Karpas-422 (cell line): ENCODE measurements around the gene SPOCK1. TPM values are rescaled to one million over a fixed set of nuclear protein-coding genes. Genes with fewer than 3 reads are reported as not detected.

Source experiments
- DNase-seq: peaks from one replicate; pipeline ENCODE4 v3.0.0-alpha.2; 2015
- H2AFZ ChIP-seq: fragments of 200-600 bp; sonication (generic); 2 replicates; pipeline ENCODE4 v1.6.1; 2014; ENCODE audit warnings: antibody characterized with exemption, low read length, mixed read lengths
- H3K27ac ChIP-seq: fragments of 200-600 bp; sonication (generic); 2 replicates; pipeline ENCODE4 v1.5.1; 2014; ENCODE audit warnings: mild to moderate bottlenecking, low read length, moderate library complexity
- H3K27me3 ChIP-seq: fragments of 200-600 bp; sonication (generic); 2 replicates; pipeline ENCODE4 v1.6.1; 2014; ENCODE audit warnings: low read length, mixed read lengths
- H3K36me3 ChIP-seq: fragments of 200-600 bp; sonication (generic); 2 replicates; pipeline ENCODE4 v1.6.1; 2014; ENCODE audit warnings: low read length, mixed read lengths; ENCODE audit not compliant: insufficient read depth
- H3K4me1 ChIP-seq: fragments of 200-600 bp; sonication (generic); 2 replicates; pipeline ENCODE4 v1.6.1; 2014; ENCODE audit warnings: mild to moderate bottlenecking, low read length, mixed read lengths
- H3K4me2 ChIP-seq: fragments of 200-600 bp; sonication (generic); 2 replicates; pipeline ENCODE4 v1.6.1; 2014; ENCODE audit warnings: low read length, low read depth, mild to moderate bottlenecking; ENCODE audit not compliant: poor library complexity, severe bottlenecking
- H3K4me3 ChIP-seq: fragments of 200-600 bp; sonication (generic); 2 replicates; pipeline ENCODE4 v1.5.1; 2014; ENCODE audit warnings: mild to moderate bottlenecking, antibody characterized with exemption, low read length, mixed read lengths
- H3K79me2 ChIP-seq: fragments of 200-600 bp; sonication (generic); 2 replicates; pipeline ENCODE4 v1.6.1; 2014; ENCODE audit warnings: mild to moderate bottlenecking, low read length, mixed read lengths
- H3K9ac ChIP-seq: fragments of 200-600 bp; sonication (generic); 2 replicates; pipeline ENCODE4 v1.6.0; 2014; ENCODE audit warnings: low read length
- H3K9me2 ChIP-seq: fragments of 200-600 bp; sonication (generic), shearing (Covaris generic); replicated peaks from 2 replicates; pipeline ENCODE4 v1.6.0; 2014; ENCODE audit warnings: mild to moderate bottlenecking, low read length, moderate library complexity; ENCODE audit not compliant: insufficient read depth
- H3K9me3 ChIP-seq: fragments of 300-700, 200-600 bp; sonication (generic); 2 replicates; pipeline ENCODE4 v1.6.1; 2014; ENCODE audit warnings: low read length, mixed read lengths
- H4K20me1 ChIP-seq: fragments of 200-600 bp; sonication (generic); 2 replicates; pipeline ENCODE4 v1.6.1; 2014; ENCODE audit warnings: mild to moderate bottlenecking, antibody characterized with exemption, low read length, low read depth; ENCODE audit not compliant: insufficient read depth
- total RNA-seq: library from RNA; depleted of rRNA; stranded (reverse); fragments of >200 nt; shearing (Covaris generic); gene quantifications from 2 replicates; pipeline ENCODE4 v1.2.3, GENCODE V29; 2014; ENCODE audit warnings: low replicate concordance

Gene SPOCK1
- total RNA-seq, 1 experiment from 2014 or later: 1.0 TPM

DNA sequence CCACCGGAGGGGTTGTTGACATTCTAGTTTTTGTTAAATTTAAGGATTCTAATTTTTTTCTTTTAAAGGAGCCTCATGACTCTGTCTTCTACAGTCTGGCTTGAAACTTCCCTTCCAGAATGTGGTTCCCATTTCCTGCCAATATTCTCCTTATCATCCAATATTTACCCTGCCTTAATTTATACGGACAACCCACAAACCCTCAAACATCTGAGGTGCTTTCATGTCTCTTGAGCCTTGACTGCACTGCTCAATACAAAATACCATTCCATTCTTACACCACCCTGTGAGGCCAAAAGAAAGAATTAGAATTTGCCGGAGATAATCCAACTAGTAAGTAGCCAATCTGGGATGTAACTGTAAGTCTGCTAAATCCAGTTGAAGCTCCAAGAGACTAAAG lies 346.5 kb downstream of the SPOCK1 start:
- no peak for DNase-seq
- Histone ChIP-seq H3K79me2 (no peaks in the 10 kb centered on the region), H3K9me3 (no peaks in the 10 kb centered on the region), H3K27ac (no peak overlapping the region), H4K20me1 (no peaks in the 10 kb centered on the region), H3K9me2 (0 out of 2 replicates have a peak, but pooled peaks cover 2% of the 10 kb centered on the region), H3K4me3 (no peak overlapping the region), H3K27me3 (no peaks in the 10 kb centered on the region), H2AFZ (no peak overlapping the region), H3K4me1 (peaks cover 45% of the 10 kb centered on the region), H3K36me3 (no peaks in the 10 kb centered on the region), H3K9ac (no peak overlapping the region), H3K4me2 (no peak overlapping the region)

DNA sequence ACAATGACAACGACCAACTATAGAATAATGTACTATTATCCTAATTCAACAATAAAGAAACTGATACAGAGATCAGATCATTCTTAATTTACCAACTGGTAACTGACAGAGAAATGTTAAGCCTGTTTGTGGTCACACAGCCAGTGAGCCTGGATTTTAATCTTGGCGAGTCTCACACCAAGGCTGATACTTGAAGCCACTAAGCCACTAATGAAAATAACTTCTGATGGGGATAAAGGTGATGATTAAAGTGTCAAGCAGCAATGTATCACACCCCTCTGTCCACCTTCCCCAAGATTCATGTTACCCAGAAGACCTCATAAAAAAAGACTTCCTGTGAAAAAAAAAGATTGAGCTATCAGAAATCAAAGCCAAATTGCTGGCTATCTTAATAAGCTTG lies 350.5 kb downstream of the SPOCK1 start:
- peak overlapping the region; percentile 77 for H3K4me2 ChIP-seq
- no peaks in the 10 kb centered on the region for H3K79me2 ChIP-seq
- H3K9me3 ChIP-seq: no peaks in the 10 kb centered on the region
- no peaks in the 10 kb centered on the region for H4K20me1 ChIP-seq
- H3K4me3 ChIP-seq: peak overlapping the region; percentile 50
- peak overlapping the region; percentile 47 for H3K9ac ChIP-seq
- DNase-seq: no peak
- no peaks in the 10 kb centered on the region for H3K9me2 ChIP-seq
- H3K4me1 ChIP-seq: peaks cover 69% of the 10 kb centered on the region
- H3K27me3 ChIP-seq: no peaks in the 10 kb centered on the region
- peak overlapping the region; percentile 76 for H3K27ac ChIP-seq
- H3K36me3 ChIP-seq: no peaks in the 10 kb centered on the region
- H2AFZ ChIP-seq: no peak overlapping the region

DNA sequence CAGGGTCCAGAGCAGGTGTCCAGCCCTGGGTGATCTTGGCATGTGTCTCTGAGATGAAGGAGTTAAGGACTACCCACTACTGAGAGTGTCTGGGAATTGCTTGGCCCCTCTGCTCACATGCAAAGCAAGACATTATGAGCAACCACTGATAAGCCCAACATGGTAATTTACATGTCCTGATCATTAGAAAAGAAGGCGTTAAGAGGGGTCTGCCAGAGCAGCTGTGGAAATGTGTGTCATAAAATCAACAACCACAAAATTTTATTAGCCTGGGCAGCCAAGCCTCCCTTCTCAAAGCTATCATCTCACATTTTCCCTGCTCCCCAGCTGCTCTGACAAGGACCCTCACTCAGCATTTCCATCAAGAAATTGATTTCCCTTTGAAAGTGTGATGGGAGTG lies 351.0 kb downstream of the SPOCK1 start:
- Histone ChIP-seq H3K9ac (peak overlapping the region; percentile 47), H3K79me2 (no peaks in the 10 kb centered on the region), H3K9me3 (no peaks in the 10 kb centered on the region), H4K20me1 (no peaks in the 10 kb centered on the region), H3K27me3 (no peaks in the 10 kb centered on the region), H3K36me3 (no peaks in the 10 kb centered on the region), H3K4me1 (peaks cover 74% of the 10 kb centered on the region), H2AFZ (no peak overlapping the region), H3K27ac (peak overlapping the region; percentile 76), H3K4me3 (peak overlapping the region; percentile 50), H3K4me2 (peak overlapping the region; percentile 77), H3K9me2 (no peaks in the 10 kb centered on the region)
- peak; percentile 69 for DNase-seq

DNA sequence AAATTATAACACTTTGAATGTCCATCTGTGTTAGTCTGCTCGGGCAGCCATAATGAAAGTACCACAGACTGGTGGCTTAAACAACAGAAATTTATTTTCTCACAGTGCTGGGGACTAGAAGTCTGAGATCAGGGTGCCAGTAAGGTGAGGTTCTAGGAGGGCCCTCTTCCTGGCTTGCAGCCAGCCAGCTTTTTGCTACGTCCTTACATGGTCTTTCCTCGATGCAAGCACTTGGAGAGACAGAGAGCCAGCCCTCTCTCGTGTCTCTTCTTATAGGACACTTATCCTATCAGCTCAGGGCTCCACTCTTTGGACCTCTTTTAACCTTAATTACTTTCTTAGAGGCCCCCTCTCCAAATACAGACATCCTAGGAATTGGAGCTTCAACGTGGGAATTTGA lies 351.8 kb downstream of the SPOCK1 start:
- H3K4me1 ChIP-seq: peaks cover 82% of the 10 kb centered on the region
- H3K9me2 ChIP-seq: no peaks in the 10 kb centered on the region
- H3K27me3 ChIP-seq: no peaks in the 10 kb centered on the region
- peak overlapping the region; percentile 77 for H3K4me2 ChIP-seq
- no peaks in the 10 kb centered on the region for H3K36me3 ChIP-seq
- H3K4me3 ChIP-seq: peak overlapping the region; percentile 50
- peak; percentile 68 for DNase-seq
- no peaks in the 10 kb centered on the region for H3K9me3 ChIP-seq
- peak overlapping the region; percentile 47 for H3K9ac ChIP-seq
- H4K20me1 ChIP-seq: no peaks in the 10 kb centered on the region
- no peak overlapping the region for H2AFZ ChIP-seq
- H3K27ac ChIP-seq: peak overlapping the region; percentile 76
- H3K79me2 ChIP-seq: no peaks in the 10 kb centered on the region

DNA sequence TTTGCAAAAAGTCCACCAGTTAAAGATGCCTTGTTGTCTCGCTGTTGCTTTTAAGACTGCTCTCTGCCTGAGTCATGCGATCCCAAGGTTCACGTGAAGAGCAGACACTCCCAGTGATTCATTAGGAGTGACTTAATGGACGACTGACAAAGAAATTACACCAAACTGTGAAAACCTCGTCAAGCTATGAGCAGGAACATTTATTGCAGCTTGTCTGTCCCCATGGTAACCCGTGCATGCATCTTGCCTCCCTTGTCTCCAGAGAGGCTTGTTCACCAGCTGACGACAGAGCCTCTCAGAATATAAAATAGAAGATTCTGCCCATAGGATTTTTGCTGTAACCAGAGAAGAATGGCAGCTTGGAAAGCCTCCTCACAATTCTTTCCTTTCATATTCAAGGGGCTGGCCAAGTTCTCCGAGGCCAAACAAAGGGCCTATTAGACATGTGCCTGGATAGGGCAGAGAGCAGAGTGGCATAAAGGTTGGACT lies 352.7 kb downstream of the SPOCK1 start:
- Histone ChIP-seq H3K4me3 (peak overlapping the region; percentile 50), H3K4me2 (peak overlapping the region; percentile 77), H3K9ac (peak overlapping the region; percentile 47), H3K9me3 (no peaks in the 10 kb centered on the region), H3K27me3 (no peaks in the 10 kb centered on the region), H3K4me1 (peaks cover 82% of the 10 kb centered on the region), H3K27ac (peak overlapping the region; percentile 76), H3K36me3 (no peaks in the 10 kb centered on the region), H4K20me1 (no peaks in the 10 kb centered on the region), H3K9me2 (no peaks in the 10 kb centered on the region), H3K79me2 (no peaks in the 10 kb centered on the region), H2AFZ (no peak overlapping the region)
- peak; percentile 71 for DNase-seq

DNA sequence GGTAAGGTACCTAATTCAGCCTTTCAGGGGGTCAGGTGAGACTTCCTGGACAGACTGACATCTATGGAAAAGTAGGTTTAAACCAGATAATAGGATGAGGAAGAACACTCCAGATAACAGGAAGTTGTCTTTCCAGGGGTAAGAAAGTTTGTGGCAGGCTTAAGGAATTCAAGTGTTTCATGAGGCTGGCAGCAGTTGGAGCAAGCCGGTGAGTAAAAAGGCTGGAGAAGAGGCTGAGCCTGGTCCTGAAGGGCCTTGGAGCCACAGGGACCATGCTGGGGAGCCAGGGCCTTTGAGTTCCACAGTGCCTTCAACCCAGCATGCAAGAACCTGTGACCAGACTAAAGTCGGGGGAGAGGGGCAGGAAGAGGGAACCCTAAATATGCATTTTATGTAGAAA lies 353.4 kb downstream of the SPOCK1 start:
- Histone ChIP-seq H3K79me2 (no peaks in the 10 kb centered on the region), H2AFZ (no peak overlapping the region), H3K4me1 (peaks cover 85% of the 10 kb centered on the region), H3K4me3 (peak overlapping the region; percentile 50; the same call in 1 of the 2 replicates), H3K9ac (peak overlapping the region; percentile 47), H3K9me3 (no peaks in the 10 kb centered on the region), H3K9me2 (no peaks in the 10 kb centered on the region), H3K4me2 (peak overlapping the region; percentile 77), H4K20me1 (no peaks in the 10 kb centered on the region), H3K27ac (peak overlapping the region; percentile 96; the same call in 1 of the 2 replicates), H3K27me3 (no peaks in the 10 kb centered on the region), H3K36me3 (no peaks in the 10 kb centered on the region)
- no peak for DNase-seq

DNA sequence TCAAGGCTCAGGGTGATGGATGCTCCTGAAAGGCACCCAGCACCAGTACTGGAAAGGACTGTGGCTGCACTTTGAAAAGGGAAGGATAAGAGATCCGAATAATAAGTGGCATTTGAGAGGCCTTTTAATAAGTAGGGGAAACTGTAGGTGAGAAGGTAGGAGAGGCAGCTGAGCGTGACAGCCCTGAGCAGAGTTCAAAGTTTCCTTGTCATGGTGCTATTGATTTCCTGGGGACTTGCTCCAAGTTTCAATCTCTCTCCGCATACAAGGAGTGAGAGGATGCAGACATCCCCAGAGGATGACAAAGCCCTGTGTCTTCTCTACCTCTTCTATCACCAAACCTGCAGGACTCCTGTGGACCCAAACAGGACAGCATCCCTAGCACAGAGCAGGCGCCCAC lies 354.5 kb downstream of the SPOCK1 start:
- Histone ChIP-seq H3K9ac (peak overlapping the region; percentile 60; the same call in 1 of the 2 replicates), H4K20me1 (no peaks in the 10 kb centered on the region), H3K27ac (peak overlapping the region; percentile 96), H3K79me2 (no peaks in the 10 kb centered on the region), H3K4me1 (peaks cover 96% of the 10 kb centered on the region), H3K36me3 (no peaks in the 10 kb centered on the region), H3K27me3 (no peaks in the 10 kb centered on the region), H2AFZ (no peak overlapping the region), H3K9me2 (no peaks in the 10 kb centered on the region), H3K4me3 (peak overlapping the region; percentile 36), H3K9me3 (no peaks in the 10 kb centered on the region), H3K4me2 (peak overlapping the region; percentile 70)
- DNase-seq: no peak

DNA sequence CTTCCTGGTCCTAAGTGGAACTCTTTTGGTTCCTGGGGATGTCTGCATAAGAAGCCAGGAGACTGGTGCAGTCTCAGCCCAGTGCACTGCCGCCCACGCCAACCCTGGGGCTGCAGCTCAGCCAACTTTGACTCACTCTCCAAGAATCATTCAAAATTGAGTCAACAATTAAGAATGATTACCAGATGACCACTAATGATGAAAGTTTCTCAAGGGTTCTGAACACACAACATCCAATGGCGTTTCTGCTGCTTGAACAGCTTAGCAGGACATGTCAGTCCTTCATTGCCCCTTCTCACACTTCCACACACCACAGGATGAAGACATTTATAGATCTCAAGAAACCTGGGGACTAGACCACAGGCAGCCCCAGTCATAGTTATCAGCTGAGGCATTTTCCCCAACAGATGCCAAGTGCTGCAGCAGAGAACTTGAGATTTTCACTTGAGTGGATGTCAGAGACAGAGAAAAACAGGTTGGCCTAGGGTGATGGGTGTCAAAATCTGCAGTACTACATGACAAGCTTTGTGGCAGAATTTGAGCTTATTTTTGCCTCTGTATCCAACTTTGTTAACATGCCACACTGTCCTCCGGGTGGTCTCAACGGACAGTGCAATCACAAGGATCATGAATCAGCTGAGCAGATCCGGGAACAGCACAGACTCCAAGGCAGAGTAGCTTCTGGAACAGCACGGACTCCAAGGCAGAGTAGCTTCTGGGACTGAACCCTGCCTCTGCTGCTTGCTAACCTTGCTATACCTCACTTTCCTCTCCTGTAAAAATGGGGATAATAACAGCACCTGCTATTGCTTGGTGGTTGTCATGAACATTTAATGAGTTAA lies 356.1 kb downstream of the SPOCK1 start:
- peaks cover 92% of the 10 kb centered on the region for H3K4me1 ChIP-seq
- peak overlapping the region; percentile 36 for H3K4me3 ChIP-seq
- no peaks in the 10 kb centered on the region for H4K20me1 ChIP-seq
- no peaks in the 10 kb centered on the region for H3K9me2 ChIP-seq
- no peaks in the 10 kb centered on the region for H3K79me2 ChIP-seq
- no peaks in the 10 kb centered on the region for H3K27me3 ChIP-seq
- H3K9me3 ChIP-seq: no peaks in the 10 kb centered on the region
- DNase-seq: no peak
- H3K9ac ChIP-seq: peak overlapping the region; percentile 60
- H3K4me2 ChIP-seq: peak overlapping the region; percentile 70
- peak overlapping the region; percentile 96 for H3K27ac ChIP-seq
- H2AFZ ChIP-seq: no peak overlapping the region
- H3K36me3 ChIP-seq: no peaks in the 10 kb centered on the region
